Stimulated activated CD4-positive, alpha-beta T cell treated with anti-CD3 and anti-CD28 coated beads, Interleukin-12 subunit alpha, Interleukin-12 subunit beta, amount 100 ng/mL, for 48 hours (primary cell): ENCODE results near the gene C11orf21.

Source experiments
- DNase-seq, 3 donors: peaks; one replicate each; pipeline ENCODE4 v3.0.0-alpha.2; 2020; ENCODE audit warnings: low read depth in 2 of 3, low spot score in 1 of 3

Gene C11orf21

GRCh38 chr11:2261436-2262230 lies 40.1 kb downstream of the C11orf21 start:
- no peak for DNase-seq

GRCh38 chr11:2260491-2261364 lies 41.0 kb downstream of the C11orf21 start:
- no peak for DNase-seq

GRCh38 chr11:2259897-2260451 lies 41.7 kb downstream of the C11orf21 start:
- DNase-seq = no peak

GRCh38 chr11:2259466-2259830 lies 42.3 kb downstream of the C11orf21 start:
- no peak for DNase-seq

GRCh38 chr11:2258501-2259465 lies 42.9 kb downstream of the C11orf21 start:
- DNase-seq = no peak

GRCh38 chr11:2256951-2257700 lies 44.6 kb downstream of the C11orf21 start:
- DNase-seq = no peak

- DNase-seq = no peak
Observed at GRCh38 chr11:2256293-2256913, 45.3 kb downstream of the C11orf21 start.

- DNase-seq = no peak
Observed at GRCh38 chr11:2252018-2252417, 49.7 kb downstream of the C11orf21 start.

GRCh38 chr11:2251138-2251537 lies 50.6 kb downstream of the C11orf21 start:
- no peak for DNase-seq

- DNase-seq = no peak
Observed at GRCh38 chr11:2250485-2250884, 51.2 kb downstream of the C11orf21 start.

GRCh38 chr11:2250041-2250440 lies 51.7 kb downstream of the C11orf21 start:
- no peak for DNase-seq

- DNase-seq = no peak
Observed at GRCh38 chr11:2249189-2249916, 52.4 kb downstream of the C11orf21 start.

GRCh38 chr11:2248762-2249161 lies 53.0 kb downstream of the C11orf21 start:
- DNase-seq = no peak

- no peak for DNase-seq
Observed at GRCh38 chr11:2248242-2248641, 53.5 kb downstream of the C11orf21 start.

GRCh38 chr11:2247496-2247895 lies 54.2 kb downstream of the C11orf21 start:
- DNase-seq = no peak
